Tibial artery (tissue), 4 donors: Measurements from ENCODE around the gene C5AR1.
A peak's percentile ranks its signal among the peaks of the same experiment; 100 is the strongest.
"Not testable (repeated sequence)": the region's sequence is repeated elsewhere in the genome, so short reads cannot be mapped to it uniquely, and the experiment has no call there.

Source experiments
- DNase-seq, 2 donors: peaks; one replicate each; pipeline ENCODE4 v3.0.0-alpha.2; 2019
- H3K27ac ChIP-seq, 2 donors: fragments of 200-600 bp; sonication (generic) in 1 of 2; 1 replicate in 1 of 2; 2 replicates in 1 of 2; pipeline ENCODE4 v1.5.1; 2018 to 2019; ENCODE audit warnings: mild to moderate bottlenecking in 1 of 2
- H3K27me3 ChIP-seq, 2 donors: fragments of 200-600 bp; sonication (generic) in 1 of 2; one replicate each; pipeline versions ENCODE4 v1.5.1 to v1.6.0; 2016 to 2019
- H3K36me3 ChIP-seq, 3 donors: fragments of 200-600 bp; sonication (generic) in 2 of 3; one replicate each; pipeline ENCODE4 v1.5.1; 2016 to 2019; ENCODE audit warnings: mild to moderate bottlenecking in 2 of 3
- H3K4me1 ChIP-seq, 4 donors: fragments of 200-600 bp; sonication (generic) in 2 of 4; 1 replicate in 3 of 4; 2 replicates in 1 of 4; pipeline ENCODE4 v1.5.1; 2016 to 2019
- H3K4me3 ChIP-seq, 2 donors: fragments of 200-600 bp; sonication (generic) in 1 of 2; 1 replicate in 1 of 2; 2 replicates in 1 of 2; pipeline ENCODE4 v1.5.1; 2018 to 2019; ENCODE audit warnings: mild to moderate bottlenecking in 2 of 2
- H3K9me3 ChIP-seq, 3 donors: fragments of 200-600 bp; sonication (generic) in 1 of 3; one replicate each; pipeline ENCODE4 v1.5.1; 2016 to 2019
- intact Hi-C: fragments of 100-400 bp; cut with DNase I; formaldehyde crosslinking; loops from one replicate; pipeline ENCODE4 v1.15.0; 2023; ENCODE audit warnings: low total_unique reads
- TF ChIP-seq, protein P1 (sequence below), 2 experiments: fragments of 200-600 bp in 1 of 2; fragments of 450-650 bp in 1 of 2; IDR thresholded peaks; one replicate each; pipeline ENCODE4 v1.5.1; 2017 to 2019; ENCODE audit warnings: antibody characterized with exemption in 2 of 2, mild to moderate bottlenecking in 1 of 2, moderate library complexity in 1 of 2

C5AR1 gene

DNA sequence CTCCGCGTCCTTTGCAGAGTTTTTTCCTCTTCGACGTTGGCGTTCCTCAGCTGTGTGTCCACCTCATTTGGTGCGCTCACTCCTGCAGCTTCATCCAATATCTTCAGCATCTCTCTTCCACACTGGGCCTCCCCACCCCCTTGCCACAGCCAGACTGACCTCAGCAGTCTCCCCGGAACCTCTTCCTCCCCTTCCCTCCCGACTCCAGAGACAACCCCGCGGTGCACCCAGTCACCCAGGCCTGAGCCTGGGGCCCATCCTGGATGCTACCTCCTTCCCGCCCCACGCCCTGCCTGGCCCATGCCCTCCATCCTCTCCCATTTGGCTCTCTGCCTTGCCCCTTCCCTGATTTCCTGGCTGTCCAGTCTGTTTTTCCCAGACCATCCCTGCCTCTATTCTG is 14.2 kb downstream of the C5AR1 start:
- Histone ChIP-seq H3K9me3 (no peaks in the 10 kb centered on the region), H3K4me3 (peak overlapping the region; percentile 12 to 19), H3K27me3 (peaks cover 0 to 34% of the 10 kb centered on the region in 2 donors), H3K27ac (no peak overlapping the region), H3K36me3 (peaks cover 0 to 15% (median 0%) of the 10 kb centered on the region in 3 donors), H3K4me1 (no peaks in the 10 kb centered on the region)
- intact Hi-C loops, result no loop called here
- TF ChIP-seq, protein P1, sequence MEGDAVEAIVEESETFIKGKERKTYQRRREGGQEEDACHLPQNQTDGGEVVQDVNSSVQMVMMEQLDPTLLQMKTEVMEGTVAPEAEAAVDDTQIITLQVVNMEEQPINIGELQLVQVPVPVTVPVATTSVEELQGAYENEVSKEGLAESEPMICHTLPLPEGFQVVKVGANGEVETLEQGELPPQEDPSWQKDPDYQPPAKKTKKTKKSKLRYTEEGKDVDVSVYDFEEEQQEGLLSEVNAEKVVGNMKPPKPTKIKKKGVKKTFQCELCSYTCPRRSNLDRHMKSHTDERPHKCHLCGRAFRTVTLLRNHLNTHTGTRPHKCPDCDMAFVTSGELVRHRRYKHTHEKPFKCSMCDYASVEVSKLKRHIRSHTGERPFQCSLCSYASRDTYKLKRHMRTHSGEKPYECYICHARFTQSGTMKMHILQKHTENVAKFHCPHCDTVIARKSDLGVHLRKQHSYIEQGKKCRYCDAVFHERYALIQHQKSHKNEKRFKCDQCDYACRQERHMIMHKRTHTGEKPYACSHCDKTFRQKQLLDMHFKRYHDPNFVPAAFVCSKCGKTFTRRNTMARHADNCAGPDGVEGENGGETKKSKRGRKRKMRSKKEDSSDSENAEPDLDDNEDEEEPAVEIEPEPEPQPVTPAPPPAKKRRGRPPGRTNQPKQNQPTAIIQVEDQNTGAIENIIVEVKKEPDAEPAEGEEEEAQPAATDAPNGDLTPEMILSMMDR (IDR thresholded peaks at IDR 0.05), result no peak
- DNase-seq, result no peak

DNA sequence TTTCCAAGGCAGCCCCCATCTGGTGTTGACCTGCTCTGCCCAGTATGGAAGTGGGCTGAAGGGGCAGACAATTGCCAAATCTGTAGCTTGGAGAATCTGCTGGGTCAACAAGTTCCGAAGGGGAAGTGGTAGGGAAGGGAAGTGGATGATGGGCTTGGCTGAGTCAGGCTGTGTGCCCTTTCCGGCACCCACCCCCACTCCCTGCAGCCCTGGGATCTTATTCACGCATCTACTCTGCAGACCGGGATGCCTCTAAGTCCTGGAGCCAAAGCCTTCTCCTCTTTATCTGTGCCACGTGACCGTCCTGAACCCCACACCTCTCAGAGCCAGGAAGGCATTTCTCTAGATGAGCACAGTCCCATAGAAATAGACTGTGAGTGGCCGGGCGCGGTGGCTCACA is 14.8 kb downstream of the C5AR1 start:
- H3K4me3 ChIP-seq, result peak overlapping the region in 1 of 2 donors; percentile 12
- H3K27me3 ChIP-seq, result peaks cover 0 to 40% of the 10 kb centered on the region in 2 donors
- H3K9me3 ChIP-seq, result no peaks in the 10 kb centered on the region
- peak; percentile 60 to 74 for DNase-seq
- intact Hi-C loops, result no loop called here
- TF ChIP-seq, protein P1 (IDR thresholded peaks at IDR 0.05), result no peak
- no peaks in the 10 kb centered on the region for H3K4me1 ChIP-seq
- H3K36me3 ChIP-seq, result peaks cover 0 to 15% (median 0%) of the 10 kb centered on the region in 3 donors
- H3K27ac ChIP-seq, result no peak overlapping the region

DNA sequence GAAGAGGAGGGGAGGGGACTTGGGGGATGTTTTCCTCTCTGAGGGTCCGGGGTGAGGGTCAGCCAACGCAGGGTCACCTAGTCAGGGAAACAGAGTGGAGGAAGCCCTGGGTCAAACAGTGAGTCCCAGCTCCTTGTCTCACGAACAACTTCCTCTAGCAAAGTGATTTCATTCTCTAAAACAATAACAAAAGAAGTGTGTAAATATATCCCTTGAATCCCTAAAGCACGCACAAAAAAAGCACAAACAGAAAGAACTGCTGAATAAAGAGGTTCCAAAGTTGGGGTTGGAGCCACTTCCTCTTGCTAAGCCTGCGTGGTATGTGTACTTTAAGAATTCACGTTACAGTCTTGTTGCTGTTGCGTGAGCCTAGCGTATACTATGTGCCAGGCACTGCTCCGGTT is 20.8 kb downstream of the C5AR1 start:
- DNase-seq, result no peak
- Histone ChIP-seq H3K27me3 (peaks cover 0 to 39% of the 10 kb centered on the region in 2 donors), H3K36me3 (no peaks in the 10 kb centered on the region), H3K27ac (no peak overlapping the region), H3K4me1 (no peaks in the 10 kb centered on the region), H3K4me3 (no peak overlapping the region), H3K9me3 (no peaks in the 10 kb centered on the region)
- TF ChIP-seq, protein P1 (IDR thresholded peaks at IDR 0.05), result no peak
- intact Hi-C loops, result no loop called here

DNA sequence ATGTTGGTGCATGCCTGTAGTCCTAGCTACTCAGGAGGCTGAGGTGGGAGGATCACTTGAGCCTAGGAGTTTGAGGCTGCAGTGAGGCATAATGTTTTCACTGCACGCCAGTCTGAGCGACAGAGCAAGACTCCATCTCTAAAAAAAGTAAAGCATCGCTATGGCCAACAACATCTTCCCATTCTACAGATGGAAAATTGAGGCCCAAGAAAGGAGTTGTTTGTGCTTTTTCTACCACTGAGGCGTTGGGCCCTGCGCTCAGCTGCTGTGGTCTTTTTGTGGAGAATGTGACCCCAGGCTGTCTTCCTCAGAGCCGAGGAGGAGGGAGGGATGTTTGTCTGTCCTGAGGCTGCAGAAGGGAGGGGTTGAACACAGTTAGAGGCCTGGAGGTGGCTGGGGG is 21.8 kb downstream of the C5AR1 start:
- Histone ChIP-seq H3K27ac (no peak overlapping the region), H3K36me3 (no peaks in the 10 kb centered on the region), H3K4me3 (no peak overlapping the region), H3K4me1 (peaks cover 0 to under 1% (median 0%) of the 10 kb centered on the region in 4 donors), H3K27me3 (peaks cover 0 to 43% of the 10 kb centered on the region in 2 donors), H3K9me3 (no peaks in the 10 kb centered on the region)
- DNase-seq, result no peak
- TF ChIP-seq, protein P1 (IDR thresholded peaks at IDR 0.05), result no peak
- intact Hi-C loops, result no loop called here

DNA sequence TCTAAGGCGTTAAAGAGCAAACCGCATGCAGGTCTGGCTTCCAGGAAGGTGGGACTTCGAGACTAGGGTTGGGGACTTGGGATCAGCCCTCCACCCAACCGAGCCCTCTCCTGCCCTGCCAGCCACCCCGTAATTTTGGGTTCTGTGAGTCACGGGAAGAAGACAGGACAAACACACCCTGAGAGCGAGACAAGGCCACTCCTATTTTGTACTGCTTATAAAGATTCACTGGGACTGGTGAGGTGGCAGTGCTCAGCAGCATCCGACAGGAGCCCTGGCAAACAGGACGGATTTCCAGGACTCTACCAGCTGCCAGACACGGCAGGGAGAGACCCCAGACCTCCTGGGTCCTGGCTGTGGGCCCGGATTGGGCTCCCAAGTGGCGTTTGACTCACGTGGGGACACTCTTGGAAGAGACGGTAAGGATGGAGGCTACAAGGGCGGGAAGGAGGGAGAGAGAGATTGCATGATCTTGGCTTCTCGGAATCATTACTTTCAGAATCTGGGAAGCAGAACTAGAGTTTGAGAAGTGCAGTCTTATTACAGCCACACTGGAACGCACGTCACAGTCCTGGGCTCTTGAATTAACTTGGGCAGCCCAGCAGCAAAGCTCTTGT is 22.4 kb downstream of the C5AR1 start, which contains the start of gene C5AR2:
C5AR2 (plus strand) TSS at position 245 of the 617 bp plus-strand sequence. CDS start 8,625 bp downstream, outside the sequence.
- Histone ChIP-seq H3K9me3 (no peaks in the 10 kb centered on the region), H3K4me1 (peaks cover 0 to 3% (median 0%) of the 10 kb centered on the region in 4 donors), H3K4me3 (peak within 1 kb of the TSS in 1 of 2 donors; percentile 6), H3K27ac (no peak within 1 kb of the TSS), H3K27me3 (peaks cover 0 to 49% of the 10 kb centered on the region in 2 donors), H3K36me3 (no peaks in the 10 kb centered on the region)
- no peak for DNase-seq
- intact Hi-C loops, result no loop called here
- TF ChIP-seq, protein P1 (IDR thresholded peaks at IDR 0.05), result no peak

DNA sequence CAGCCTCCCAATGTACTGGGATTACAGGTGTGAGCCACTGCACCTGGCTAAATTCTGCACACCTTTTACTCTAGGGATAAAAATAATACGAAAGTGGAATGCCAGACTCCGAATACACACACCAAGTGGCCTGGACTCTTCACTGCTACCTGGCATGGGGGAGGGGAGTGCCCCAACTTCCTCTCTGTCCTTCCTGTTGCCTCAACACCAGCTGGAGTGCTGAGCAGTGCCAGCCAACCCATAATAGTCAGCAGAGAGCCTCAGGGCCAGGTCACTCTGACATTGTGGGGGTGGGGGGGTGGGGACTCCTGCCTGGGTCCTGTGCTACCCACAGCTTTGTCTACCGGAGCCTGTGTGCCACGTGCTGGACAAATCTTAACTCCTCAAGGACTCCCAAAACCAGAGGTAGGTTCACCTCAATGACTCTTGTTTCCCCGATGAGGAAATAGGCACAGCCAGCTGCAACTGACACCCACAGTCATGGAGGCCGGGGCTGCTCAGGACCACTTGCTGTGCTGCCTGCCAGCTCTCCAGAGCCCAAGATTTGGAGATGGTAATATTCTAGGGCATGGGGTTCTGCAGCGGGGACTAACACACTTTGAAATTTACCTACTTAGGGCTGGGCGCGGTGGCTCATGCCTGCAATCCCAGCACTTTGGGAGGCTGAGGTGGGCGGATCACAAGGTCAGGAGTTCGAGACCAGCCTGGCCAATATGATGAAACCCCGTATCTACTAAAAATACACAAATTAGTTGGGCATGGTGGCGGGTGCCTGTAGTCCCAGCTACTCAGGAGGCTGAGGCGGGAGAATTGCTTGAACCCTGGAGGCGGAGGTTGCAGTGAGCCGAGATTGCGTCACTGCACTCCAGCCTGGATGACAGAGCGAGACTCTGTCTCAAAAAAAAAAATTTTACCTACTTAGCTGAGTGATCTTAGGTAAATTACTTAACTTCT is 27.4 kb downstream of the C5AR1 start:
- intact Hi-C loops, H3K36me3 ChIP-seq, H3K9me3 ChIP-seq, H3K4me1 ChIP-seq, H3K27ac ChIP-seq: not testable (repeated sequence)
- peak overlapping the region in 1 of 2 donors; percentile 23 for H3K4me3 ChIP-seq
- DNase-seq, result peak; percentile 72 to 73
- peaks cover 0 to 38% of the 10 kb centered on the region in 2 donors for H3K27me3 ChIP-seq
